NCI-H2171 (cell line): Measurements from ENCODE around the gene RBM24.

ENCODE experiments used
- DNase-seq: peaks from one replicate; lab custom pipeline; 2025; lab: John Stamatoyannopoulos, UW

The RBM24 gene

GRCh38 chr6:17341891-17342290 lies 60.7 kb downstream of the RBM24 start:
- no peak for DNase-seq

- DNase-seq: no peak
Observed at GRCh38 chr6:17343215-17343614, 62.1 kb downstream of the RBM24 start.
